SK-N-SH (cell line): ENCODE measurements around the gene C1QTNF3.

ENCODE experiments used
- CHD2 ChIP-seq: fragments of 150-350 bp; IDR thresholded peaks from 2 replicates; pipeline ENCODE4 v1.6.1; 2018; ENCODE audit warnings: low read length; ENCODE audit not compliant: partially characterized antibody
- EZH2phosphoT487 ChIP-seq: fragments of 200-600 bp; sonication (generic); IDR thresholded peaks from 2 replicates; pipeline ENCODE4 v1.6.1; 2017; ENCODE audit warnings: low read depth, mixed run types, mild to moderate bottlenecking, antibody characterized with exemption, moderate library complexity, borderline replicate concordance
- FOXM1 ChIP-seq: IDR thresholded peaks from 2 replicates; pipeline ENCODE4 v1.4.0; 2012; ENCODE audit warnings: low read depth, mild to moderate bottlenecking
- MAX ChIP-seq: IDR thresholded peaks from 2 replicates; pipeline ENCODE4 v1.4.0; 2012; ENCODE audit warnings: low read depth
- NFIC ChIP-seq: IDR thresholded peaks from 2 replicates; pipeline ENCODE4 v1.4.0; 2012; ENCODE audit warnings: borderline replicate concordance
- POLR2AphosphoS5 ChIP-seq: IDR thresholded peaks from 2 replicates; pipeline ENCODE4 v1.6.1; 2012; ENCODE audit warnings: low read depth, low read length
- RAD21 ChIP-seq: IDR thresholded peaks from 2 replicates; pipeline ENCODE4 v1.6.1; 2012; ENCODE audit warnings: mild to moderate bottlenecking, low read length
- RCOR1 ChIP-seq: fragments of 150-350 bp; IDR thresholded peaks from 2 replicates; pipeline ENCODE4 v1.6.1; 2017; ENCODE audit warnings: antibody characterized with exemption, low read length
- YY1 ChIP-seq: IDR thresholded peaks from 2 replicates; pipeline ENCODE4 v1.4.0; 2012; ENCODE audit warnings: low read depth, mild to moderate bottlenecking
- TF ChIP-seq, protein P1 (sequence below): fragments of 200-600 bp; sonication (generic); IDR thresholded peaks from 2 replicates; pipeline ENCODE4 v1.6.1; 2017; ENCODE audit warnings: antibody characterized with exemption, mild to moderate bottlenecking, moderate library complexity
- TF ChIP-seq, protein P2 (sequence below): IDR thresholded peaks from 2 replicates; pipeline ENCODE4; 2012

DNA sequence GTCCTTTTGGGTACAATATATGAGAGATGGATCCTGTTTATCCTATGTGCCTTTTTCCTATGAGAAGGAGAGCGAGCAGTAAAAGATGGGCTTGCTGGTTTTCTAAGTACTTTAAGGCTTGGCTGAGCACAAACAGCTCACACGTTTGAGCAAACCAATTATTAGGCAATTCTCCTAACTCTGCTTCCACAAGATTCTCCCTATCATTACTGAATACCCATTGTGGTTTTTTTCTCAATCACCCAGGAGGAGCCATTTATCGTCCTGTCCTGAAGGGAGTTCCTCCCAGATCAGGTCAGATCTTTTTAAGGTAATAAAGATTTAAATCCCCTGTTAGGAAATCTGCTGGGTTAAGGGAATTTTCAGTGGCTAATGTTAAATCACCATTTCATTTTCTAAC is 19.4 kb upstream of the C1QTNF3 start:
- TF ChIP-seq MAX (no peak), RCOR1 (no peak), NFIC (no peak), YY1 (no peak), POLR2AphosphoS5 (no peak), CHD2 (no peak), FOXM1 (no peak), RAD21 (no peak), EZH2phosphoT487 (no peak)
- TF ChIP-seq, protein P1, sequence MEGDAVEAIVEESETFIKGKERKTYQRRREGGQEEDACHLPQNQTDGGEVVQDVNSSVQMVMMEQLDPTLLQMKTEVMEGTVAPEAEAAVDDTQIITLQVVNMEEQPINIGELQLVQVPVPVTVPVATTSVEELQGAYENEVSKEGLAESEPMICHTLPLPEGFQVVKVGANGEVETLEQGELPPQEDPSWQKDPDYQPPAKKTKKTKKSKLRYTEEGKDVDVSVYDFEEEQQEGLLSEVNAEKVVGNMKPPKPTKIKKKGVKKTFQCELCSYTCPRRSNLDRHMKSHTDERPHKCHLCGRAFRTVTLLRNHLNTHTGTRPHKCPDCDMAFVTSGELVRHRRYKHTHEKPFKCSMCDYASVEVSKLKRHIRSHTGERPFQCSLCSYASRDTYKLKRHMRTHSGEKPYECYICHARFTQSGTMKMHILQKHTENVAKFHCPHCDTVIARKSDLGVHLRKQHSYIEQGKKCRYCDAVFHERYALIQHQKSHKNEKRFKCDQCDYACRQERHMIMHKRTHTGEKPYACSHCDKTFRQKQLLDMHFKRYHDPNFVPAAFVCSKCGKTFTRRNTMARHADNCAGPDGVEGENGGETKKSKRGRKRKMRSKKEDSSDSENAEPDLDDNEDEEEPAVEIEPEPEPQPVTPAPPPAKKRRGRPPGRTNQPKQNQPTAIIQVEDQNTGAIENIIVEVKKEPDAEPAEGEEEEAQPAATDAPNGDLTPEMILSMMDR: no peak
- TF ChIP-seq, protein P2, sequence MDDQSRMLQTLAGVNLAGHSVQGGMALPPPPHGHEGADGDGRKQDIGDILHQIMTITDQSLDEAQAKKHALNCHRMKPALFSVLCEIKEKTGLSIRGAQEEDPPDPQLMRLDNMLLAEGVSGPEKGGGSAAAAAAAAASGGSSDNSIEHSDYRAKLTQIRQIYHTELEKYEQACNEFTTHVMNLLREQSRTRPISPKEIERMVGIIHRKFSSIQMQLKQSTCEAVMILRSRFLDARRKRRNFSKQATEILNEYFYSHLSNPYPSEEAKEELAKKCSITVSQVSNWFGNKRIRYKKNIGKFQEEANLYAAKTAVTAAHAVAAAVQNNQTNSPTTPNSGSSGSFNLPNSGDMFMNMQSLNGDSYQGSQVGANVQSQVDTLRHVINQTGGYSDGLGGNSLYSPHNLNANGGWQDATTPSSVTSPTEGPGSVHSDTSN: no peak
